SHP77 (cell line): ENCODE data around the gene BCAS3.
A peak's percentile ranks its signal among the peaks of the same experiment; 100 is the strongest.
"Not testable (repeated sequence)": the region's sequence is repeated elsewhere in the genome, so short reads cannot be mapped to it uniquely, and the experiment has no call there.

Experiments
- DNase-seq, 2 experiments: peaks; one replicate each; lab custom pipeline; 2025; lab: John Stamatoyannopoulos, UW

The BCAS3 gene

DNA sequence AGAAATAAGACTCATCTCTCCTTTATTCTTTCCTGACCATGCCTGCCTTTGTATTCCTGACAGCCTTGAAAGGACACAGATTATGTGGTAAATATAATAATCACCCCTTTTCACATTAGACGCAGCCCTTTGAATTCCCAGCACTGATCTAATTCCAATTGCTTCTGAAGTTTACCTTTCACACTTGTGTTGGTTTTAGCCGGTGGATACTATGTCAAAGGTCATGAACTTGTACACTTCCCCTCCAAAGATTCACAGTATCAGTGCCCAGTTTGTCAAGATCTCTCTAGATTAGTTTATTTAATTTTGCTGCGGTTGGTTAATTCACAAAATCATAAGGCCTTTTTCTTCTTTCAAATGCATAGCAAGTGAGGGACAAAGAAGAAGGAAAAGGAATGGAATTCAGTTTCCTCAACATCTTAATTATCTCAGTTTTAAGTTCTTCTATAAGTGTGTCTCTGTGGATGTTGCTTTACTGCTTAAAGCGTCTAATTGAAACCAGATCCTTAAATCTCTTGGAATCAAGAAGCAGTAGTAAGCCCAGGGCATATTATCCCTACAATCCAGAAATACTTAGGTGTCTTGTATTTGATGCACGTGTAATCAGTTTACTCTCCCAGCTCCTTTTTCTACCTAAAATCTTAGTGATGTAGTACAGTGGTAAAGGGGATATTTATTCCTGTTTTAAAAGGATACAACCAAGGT, 547.7 kb downstream of the BCAS3 start:
- DNase-seq = no peak

GRCh38 chr17:61227866-61228265, 550.2 kb downstream of the BCAS3 start:
- no peak for DNase-seq

DNA sequence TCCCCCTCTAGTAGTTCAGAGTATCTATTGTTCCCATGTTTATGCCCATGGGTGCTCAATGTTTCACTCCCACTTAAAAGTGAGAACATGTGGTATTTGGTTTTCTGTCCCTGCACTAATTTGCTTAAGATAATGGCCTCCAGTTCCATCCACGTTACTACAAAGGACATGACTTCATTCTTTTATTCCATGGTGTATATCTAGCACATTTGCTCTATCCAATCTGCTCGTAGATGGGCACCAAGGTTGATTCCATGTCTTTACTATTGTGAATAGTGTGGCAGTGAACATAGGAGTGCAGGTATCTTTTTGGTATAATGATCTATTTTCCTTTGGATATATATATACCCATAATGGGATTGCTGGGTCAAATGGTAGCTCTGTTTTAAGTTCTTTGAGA, 552.8 kb downstream of the BCAS3 start:
- DNase-seq = no peak

DNA sequence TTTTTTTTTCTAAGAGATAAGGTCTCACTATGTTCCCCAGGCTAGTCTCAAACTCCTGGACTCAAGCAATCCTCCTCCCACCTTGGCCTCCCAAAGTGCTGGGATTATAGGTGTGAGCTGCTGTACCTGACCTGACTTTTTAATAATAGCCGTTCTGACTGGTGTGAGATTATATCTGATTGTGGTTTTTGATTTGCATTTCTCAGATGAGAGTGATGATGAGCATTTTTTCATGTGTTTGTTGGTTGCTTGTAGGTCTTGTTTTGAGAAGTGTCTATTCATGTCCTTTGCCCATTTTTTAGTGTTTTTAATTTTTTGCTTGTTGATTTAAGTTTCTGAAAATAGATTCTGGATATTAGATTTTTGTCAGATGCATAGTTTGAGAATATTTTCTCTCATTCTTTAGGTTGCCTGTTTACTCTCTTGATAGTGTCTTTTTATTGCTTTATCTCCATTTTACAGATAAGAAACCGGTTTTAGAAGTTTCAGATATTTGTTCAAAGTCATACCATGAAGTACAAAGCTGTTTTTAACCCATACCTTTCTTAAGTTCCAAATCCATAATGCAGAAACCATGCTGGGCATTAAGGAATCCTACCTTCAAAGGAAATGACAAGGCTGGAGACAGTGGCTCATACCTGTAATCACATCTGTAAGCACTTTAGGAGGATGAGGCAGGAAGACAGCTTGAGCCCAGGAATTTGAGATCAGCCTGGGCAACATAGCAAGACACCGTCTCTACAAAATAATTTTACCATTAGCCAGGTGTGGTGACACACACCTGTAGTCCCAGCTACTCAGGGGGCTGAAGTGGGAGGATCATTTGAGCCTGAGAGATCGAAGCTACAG, 553.5 kb downstream of the BCAS3 start:
- no peak for DNase-seq

DNA sequence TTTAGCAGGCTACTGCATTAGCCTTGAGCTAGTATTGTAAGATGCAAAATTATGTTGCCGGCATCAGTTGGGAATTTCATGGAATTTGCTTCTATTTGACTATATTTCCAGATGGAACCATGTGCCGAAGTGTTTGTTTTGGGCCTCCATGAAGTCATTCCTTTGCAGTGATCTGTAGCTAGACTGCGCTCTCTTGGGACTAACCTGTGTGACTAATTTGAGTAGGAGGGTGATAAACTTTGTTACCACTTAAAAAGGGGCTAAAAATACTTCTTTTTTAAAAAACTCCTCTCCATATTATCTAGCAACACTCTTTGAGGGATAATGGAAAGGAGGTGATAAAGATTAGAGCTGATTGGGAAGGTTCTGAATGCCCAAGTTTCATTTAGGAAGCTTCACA, 555.2 kb downstream of the BCAS3 start:
- DNase-seq = no peak

GRCh38 chr17:61233991-61234750, 556.5 kb downstream of the BCAS3 start:
- no peak for DNase-seq

GRCh38 chr17:61235001-61235826, 557.6 kb downstream of the BCAS3 start:
- DNase-seq = no peak

DNA sequence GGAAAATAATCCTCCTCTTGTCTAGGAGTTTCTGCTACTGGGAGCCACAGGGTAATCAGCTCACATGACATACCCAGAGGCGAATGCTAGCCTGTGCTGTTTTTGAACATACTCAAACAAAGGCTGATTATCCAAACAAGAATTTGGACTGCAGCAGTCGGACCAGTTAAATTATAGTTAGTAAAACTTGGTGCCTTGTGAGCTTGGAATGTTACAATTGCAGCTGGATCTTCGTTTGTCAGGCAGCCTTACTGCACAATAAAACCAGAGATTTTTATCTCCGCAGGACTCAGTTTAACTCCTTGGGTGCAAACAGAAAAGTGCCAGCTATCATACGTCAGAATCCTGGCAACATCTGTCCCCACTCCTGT, 558.2 kb downstream of the BCAS3 start:
- no peak for DNase-seq

- DNase-seq = no peak
Measured at GRCh38 chr17:61237275-61237674, 559.6 kb downstream of the BCAS3 start.

- no peak for DNase-seq
Measured at GRCh38 chr17:61238455-61238933, 560.8 kb downstream of the BCAS3 start.

DNA sequence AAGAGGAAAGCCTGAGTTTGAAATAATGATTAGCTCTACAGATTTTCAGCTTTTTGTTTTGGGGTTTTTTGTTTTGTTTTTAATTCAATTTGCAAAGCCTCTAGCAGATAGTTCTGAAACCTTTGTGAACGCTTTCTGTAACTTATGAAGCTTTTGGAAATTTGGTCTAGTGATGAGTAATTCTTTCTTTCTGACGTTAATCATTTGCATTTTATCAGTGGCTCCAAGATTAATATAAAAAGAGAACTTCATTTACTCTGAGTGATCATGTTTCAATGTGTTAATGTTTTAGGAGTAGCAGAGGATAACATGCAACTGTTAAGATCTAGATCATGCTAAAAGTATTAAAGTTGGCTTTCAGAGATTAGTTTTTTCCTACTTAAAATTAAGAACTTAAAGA, 561.7 kb downstream of the BCAS3 start:
- no peak for DNase-seq

DNA sequence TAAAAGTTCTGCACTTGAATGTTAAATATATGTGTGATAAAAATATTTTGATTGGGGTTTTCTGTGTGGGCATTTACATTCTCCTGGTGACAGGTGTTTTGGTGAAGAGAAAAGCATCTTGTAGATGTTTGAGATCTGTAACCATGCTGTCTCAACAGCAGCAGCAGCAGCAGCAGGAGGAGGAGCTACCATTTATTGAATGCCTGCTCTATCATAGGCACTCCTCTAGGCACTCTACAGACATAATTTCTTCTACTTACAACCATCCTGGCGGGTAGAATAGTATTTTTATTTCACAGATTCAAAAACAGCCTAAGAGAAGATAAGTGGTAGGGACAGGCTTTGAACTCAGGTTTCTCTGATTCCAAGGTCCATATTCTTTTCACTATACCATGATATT, 562.3 kb downstream of the BCAS3 start:
- DNase-seq = no peak

GRCh38 chr17:61240851-61241468, 563.3 kb downstream of the BCAS3 start:
- DNase-seq = no peak

DNA sequence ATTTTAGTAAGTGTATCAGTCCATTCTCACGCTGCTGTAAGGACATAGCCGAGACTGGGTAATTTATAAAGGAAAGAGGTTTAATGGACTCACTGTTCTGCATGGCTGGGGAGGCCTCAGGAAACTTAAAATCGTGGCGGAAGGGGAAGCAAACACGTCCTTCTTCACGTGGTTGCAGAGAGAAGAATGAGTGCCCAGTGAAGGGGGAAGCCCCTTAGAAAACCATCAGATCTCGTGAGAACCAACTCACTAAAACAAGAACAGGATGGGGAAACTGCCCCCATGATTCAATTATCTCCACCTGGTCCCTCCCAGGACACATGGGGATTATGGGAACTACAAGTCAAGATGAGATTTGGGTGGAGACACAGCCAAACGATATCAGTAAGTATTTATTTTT, 567.3 kb downstream of the BCAS3 start:
- DNase-seq = not testable (repeated sequence)

GRCh38 chr17:61245706-61246135, 568.1 kb downstream of the BCAS3 start:
- DNase-seq = no peak

DNA sequence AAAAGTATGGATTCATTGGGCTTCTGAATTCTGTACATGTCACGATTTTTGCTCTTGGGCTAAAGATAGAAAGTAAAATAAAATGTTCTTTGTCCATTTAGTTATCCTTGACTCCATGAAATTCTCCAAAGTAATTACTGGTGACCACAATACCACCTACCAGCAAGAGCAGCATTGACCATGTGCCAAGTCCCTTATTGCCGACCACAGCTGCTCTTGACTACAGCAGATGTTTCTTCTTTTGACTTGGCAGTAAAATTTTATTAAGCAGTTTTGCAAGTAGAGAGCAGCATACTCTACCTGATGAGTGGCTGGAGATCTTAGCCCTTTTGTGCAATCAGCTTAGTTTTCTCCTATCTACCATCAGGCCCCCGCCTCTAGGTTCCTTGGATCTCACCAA, 569.8 kb downstream of the BCAS3 start:
- peak in 1 of 2 experiments; percentile 3 for DNase-seq

DNA sequence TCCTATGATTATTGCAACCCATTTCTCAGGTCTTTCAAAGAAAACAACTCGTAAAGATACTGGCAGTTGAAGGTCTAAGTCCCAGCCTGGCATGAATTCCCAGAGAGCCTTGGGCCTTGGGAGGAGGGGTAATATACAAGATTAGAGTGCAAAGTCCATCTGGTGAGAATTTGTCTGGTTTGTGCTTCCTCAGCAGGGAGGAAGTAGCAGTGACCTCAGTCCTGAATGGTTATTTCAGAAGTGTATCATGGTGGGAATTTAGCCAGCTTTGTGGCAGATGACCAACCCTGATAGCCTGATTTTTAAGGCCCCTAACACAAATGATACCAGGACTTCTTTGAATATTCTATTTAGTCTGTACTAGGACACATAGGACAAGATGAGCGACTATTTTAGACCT, 570.7 kb downstream of the BCAS3 start:
- no peak for DNase-seq

DNA sequence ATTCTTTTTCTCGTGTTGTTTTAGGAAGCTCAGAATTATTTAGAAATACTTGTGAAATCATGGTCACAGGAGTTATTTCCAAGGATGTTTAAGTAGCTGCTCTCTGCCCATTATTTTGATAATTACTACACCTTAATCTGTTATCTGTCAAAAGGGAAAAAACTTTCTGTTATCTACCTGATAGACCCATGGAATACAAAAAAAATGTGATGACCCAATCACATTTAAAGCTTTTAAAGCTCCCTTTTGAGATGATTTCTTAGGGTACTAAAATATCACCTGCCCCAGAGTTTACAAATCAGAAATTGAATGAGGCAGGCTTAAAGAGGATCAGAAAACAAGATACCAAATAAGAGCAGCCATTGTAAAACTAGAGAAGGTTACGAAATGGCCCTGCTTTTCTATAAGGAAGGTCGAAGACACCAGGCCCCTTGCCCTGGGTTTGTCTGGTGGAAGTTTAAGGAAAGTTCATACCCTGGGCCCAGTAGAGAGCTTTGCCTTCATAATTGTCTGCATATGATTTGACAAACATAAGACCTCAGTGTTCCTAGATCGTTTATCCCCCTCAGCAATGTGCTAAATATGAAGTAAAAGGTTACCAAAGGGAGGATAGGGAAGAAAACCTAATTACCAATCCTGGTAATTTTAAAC, 572.1 kb downstream of the BCAS3 start:
- no peak for DNase-seq

DNA sequence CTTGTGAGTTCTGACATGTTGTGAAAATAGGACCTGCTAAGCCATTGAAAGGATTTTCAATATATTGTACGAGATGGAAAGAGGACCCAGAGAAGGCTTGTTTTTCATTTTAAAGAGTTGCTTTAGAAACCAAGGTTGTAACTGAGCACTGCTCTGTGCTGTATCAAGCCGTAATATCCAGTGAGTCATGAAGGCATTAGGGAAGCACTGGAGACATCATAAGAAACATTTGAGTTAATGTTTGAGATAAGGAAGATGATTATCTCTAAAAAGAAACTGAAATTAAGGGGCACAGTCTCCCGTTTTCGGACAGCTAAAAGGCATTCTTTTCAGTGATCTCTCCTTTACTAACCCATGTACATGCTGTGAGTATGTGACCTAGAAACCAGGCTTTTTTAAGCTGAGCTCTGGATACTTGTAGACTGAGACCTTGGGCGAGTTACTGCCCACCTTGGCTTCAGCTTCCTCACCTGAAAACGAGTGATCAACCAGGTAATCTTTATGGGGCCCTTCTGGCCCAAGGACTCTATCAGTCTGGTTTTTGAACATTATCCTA, 572.8 kb downstream of the BCAS3 start:
- no peak for DNase-seq
